Measurements from ENCODE around the gene RSPH3. TPM values are rescaled to one million over a fixed set of nuclear protein-coding genes. Genes with fewer than 3 reads are reported as not detected.
A peak's percentile ranks its signal among the peaks of the same experiment; 100 is the strongest.
"Not testable (repeated sequence)": the region's sequence is repeated elsewhere in the genome, so short reads cannot be mapped to it uniquely, and the experiment has no call there.

RSPH3 gene
- 2.7 TPM for polyA plus RNA-seq (2013, experiment 1 of 2; ENCODE audit: insufficient read length)
- 4.7 TPM for polyA plus RNA-seq (2013, experiment 2 of 2; ENCODE audit: insufficient read length)

- DNase-seq = peak; percentile 93
Measured at GRCh38 chr6:158999666-159000403, at the start of gene RSPH3. Gene RSPH3, minus strand, starts transcription at chr6:159000202. Its CDS starts 652 bp downstream, at chr6:158999550.

GRCh38 chr6:159047891-159048685 is 48.1 kb upstream of the RSPH3 start:
- peak; percentile 6 for DNase-seq

GRCh38 chr6:159045801-159046200 is 45.8 kb upstream of the RSPH3 start:
- no peak for DNase-seq

- peak; percentile 24 for DNase-seq
Measured at GRCh38 chr6:159044899-159045727, 45.1 kb upstream of the RSPH3 start, which contains the start of gene TAGAP. Gene TAGAP, minus strand, starts transcription at chr6:159044991. Its CDS starts 845 bp downstream, at chr6:159044146.

GRCh38 chr6:159043947-159044346 is 43.9 kb upstream of the RSPH3 start:
- DNase-seq = no peak

GRCh38 chr6:159043251-159043650 is 43.2 kb upstream of the RSPH3 start:
- DNase-seq = peak; percentile 25

GRCh38 chr6:159042826-159043181 is 42.8 kb upstream of the RSPH3 start:
- DNase-seq = no peak

DNA sequence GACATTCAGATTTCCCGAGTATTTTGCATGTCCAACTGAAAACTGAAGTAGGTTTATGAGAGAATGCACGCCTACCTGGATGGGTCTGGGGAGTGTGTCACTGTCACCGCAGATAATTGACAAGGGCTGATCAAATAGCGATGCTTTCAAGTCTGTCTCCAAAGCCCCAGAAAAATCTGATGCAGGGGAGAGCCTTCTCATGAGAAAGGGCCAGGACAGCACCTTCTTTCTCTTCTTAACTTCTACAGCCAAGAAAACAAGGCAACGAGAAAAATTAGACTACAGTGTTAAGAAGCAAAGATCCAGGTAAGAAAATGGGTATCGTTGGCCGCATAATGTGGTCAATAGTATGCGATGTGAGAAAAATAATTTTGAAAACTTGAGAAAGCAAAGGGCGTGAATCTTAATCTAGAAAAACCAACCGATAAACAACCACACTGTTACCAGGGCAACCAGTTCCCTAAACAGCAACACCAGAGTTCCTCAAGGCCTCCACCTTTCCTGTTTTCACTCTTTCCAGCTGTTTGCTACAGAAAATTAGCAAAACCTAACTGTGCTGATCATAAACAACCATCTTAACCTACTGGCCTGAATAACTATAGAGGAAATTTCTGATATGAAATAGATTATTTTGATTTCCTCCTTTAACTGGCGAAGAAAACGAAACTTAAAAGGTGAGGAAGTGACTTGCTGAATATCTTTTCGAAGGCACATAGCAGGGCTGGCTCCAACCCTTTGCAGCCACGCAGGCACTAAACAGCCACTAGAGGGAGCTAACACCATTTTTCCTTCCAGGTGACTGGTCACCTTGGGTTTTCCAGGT is 42.2 kb upstream of the RSPH3 start:
- DNase-seq = peak; percentile 49

GRCh38 chr6:159041181-159041580 is 41.2 kb upstream of the RSPH3 start:
- DNase-seq = no peak

DNA sequence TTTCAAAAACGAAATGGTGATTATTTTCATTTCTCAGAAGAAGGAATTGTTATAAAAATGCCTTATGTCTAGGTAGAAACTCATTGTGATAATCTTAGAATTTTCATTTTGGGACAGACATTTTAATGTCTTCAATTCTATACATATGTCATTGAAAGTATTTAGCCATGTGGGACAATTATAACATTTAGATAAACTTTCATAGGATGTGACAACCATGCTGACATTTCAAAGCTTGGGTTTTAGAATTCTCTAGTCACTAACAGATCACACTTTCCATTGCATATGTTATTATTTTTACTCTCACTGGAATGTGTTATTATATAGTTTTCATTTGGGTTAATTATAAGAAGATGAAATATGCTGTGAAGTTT is 39.9 kb upstream of the RSPH3 start:
- no peak for DNase-seq

GRCh38 chr6:159038914-159039884 is 39.2 kb upstream of the RSPH3 start:
- peak; percentile 33 for DNase-seq

- DNase-seq = not testable (repeated sequence)
Measured at GRCh38 chr6:159038318-159038717, 38.3 kb upstream of the RSPH3 start.

- no peak for DNase-seq
Measured at GRCh38 chr6:159037756-159038290, 37.8 kb upstream of the RSPH3 start.

DNA sequence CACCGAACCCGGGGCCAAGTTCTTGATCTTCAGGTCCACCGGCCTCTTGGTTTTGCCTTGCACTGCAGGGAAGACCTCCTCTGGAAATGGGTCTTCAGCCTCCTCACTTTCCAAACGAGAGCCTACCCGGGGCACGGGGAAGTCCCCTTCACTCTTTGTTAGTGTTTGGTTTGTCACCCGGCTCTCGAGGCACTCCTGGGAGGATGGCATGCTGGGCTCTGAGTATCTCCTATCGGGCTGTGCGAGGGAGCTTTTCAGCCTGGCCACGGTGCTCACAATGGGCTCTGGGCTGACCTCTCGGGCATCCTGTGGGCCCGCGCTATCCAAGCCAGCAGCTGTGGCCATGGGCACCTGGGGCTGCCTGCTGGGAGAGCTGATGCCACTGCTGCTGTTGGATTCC is 36.7 kb upstream of the RSPH3 start:
- DNase-seq = no peak

DNA sequence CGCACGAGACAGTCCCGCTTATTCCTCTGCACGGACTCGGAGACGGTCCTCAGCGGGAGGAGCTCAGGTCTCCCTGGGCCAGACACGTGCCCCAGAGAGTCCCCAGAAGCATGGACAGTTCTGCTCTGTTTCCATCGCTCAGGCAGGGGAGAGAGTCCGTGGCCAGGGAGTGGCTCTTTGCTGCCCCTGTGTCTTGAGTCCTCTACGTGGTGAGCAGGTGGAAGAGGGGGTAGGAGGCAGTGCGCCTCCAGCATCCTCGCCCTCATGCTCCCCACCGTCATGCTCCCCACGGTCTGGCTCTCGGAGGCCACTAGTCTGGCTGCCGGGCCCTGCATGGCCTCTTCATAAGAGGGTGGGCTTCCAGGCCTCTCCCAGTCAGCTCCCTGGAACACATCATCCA is 35.9 kb upstream of the RSPH3 start:
- no peak for DNase-seq

DNA sequence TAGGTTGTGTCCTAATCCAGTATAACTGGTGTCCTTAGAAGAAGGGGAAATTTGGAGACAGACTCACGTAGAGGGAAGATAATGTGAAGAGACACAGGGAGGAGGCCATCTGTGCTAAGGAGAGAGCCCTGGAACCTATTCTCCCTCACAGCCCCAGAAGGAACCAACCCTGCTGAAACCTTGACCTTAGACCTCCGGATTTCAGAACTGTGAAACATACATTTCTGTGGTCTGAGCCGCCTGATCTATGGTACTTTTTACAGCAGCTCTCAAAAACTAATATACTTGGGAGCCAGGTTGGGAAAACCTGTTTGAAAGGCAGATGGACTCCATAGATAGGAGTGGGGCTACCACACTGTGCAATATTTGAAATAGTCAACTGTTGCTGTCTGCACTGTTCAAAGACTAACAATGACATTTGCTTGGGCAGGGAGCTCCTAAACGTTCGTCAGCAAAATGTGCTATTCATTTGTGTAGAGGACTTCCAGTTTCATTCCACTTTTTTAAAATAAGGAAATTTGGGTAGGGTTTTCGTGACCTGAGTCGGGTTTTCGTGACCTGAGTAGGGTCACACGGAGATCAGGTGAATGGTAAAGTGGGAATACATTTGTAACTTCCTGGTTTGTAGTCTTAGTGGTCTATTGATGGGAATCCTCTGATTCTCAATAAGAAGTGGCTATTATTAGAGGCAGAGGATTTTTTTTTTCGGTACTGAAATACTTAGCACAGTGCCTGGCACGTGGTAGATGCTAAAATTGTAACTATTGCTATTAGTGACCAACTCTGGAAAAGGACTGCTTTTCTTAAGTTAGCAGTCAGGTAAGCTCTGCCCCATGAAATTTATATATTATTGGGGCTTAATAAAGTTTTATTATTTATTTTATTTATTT is 33.4 kb upstream of the RSPH3 start:
- no peak for DNase-seq

DNA sequence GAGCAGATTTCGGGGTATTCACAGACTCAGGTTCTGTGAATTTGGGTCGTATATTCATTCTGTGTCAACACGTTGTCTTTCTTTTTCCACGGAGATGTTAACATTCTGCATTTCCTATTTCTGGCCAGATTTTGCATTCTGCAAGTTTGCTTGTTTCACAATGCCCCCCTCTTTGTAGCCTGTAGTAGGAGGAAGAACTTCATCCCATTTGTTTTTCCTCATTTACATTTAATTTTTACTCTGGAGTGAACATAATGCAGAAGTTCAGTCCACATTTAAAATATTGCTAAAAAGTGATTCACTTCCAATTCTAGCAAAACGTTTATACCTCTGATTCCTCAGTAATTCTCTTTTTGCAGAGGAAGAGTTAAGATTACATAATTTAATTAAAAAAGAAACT is 31.8 kb upstream of the RSPH3 start:
- no peak for DNase-seq

GRCh38 chr6:159030168-159030567 is 30.2 kb upstream of the RSPH3 start:
- no peak for DNase-seq

- not testable (repeated sequence) for DNase-seq
Measured at GRCh38 chr6:159025224-159025623, 25.2 kb upstream of the RSPH3 start.
